HEK293 (cell line): ENCODE data around the gene CTNNA2.

Experiments
- CTCF ChIA-PET: fragments of 350-600 bp; formaldehyde crosslinking; extraction: SDS; loops from one replicate; lab custom pipeline; 2021; ENCODE audit warnings: antibody characterized with exemption; lab: Yijun Ruan, JAX
- POLR2A ChIA-PET: fragments of 300-600 bp; formaldehyde crosslinking; extraction: SDS; loops from one replicate; lab custom pipeline; 2020; ENCODE audit warnings: antibody characterized with exemption, inconsistent platforms; lab: Yijun Ruan, JAX
- H3K27ac ChIP-seq: fragments of 200-500 bp; sonication (Bioruptor generic); 2 replicates; pipeline ENCODE4 v1.5.1; 2014; ENCODE audit warnings: low read depth, low read length, control low read depth, inconsistent platforms; ENCODE audit errors: extremely low read depth
- H3K36me3 ChIP-seq, 2 experiments: fragments of 200-500 bp in 1 of 2; sonication (Bioruptor generic) in 1 of 2; 1 replicate in 1 of 2; 2 replicates in 1 of 2; pipeline ENCODE4 v1.5.1; 2014 to 2017; ENCODE audit warnings: inconsistent platforms in 2 of 2, low read length in 2 of 2; ENCODE audit not compliant: control insufficient read depth in 2 of 2, insufficient read depth in 1 of 2
- H3K4me1 ChIP-seq: fragments of 200-500 bp; sonication (Bioruptor generic); 2 replicates; pipeline ENCODE4 v1.5.1; 2014; ENCODE audit warnings: mild to moderate bottlenecking, low read length, inconsistent platforms; ENCODE audit not compliant: control insufficient read depth, insufficient read depth
- H3K4me3 ChIP-seq: 2 replicates; pipeline ENCODE4 v1.5.1; 2011; ENCODE audit warnings: low read depth, mild to moderate bottlenecking, control low read depth, low read length, moderate library complexity
- H3K9me3 ChIP-seq: fragments of 200-500 bp; sonication (Bioruptor generic); 2 replicates; pipeline ENCODE4 v1.5.1; 2014; ENCODE audit warnings: low read depth, low read length, inconsistent platforms; ENCODE audit not compliant: control insufficient read depth, insufficient read depth
- BCL11A ChIP-seq: fragments of 450-650 bp; formaldehyde crosslinking; IDR thresholded peaks from 2 replicates; pipeline ENCODE4 v1.5.1; 2016; ENCODE audit warnings: low read depth, missing biosample characterization, missing genetic modification characterization
- BCL11B ChIP-seq: fragments of 450-650 bp; formaldehyde crosslinking; IDR thresholded peaks from 2 replicates; pipeline ENCODE4 v1.5.1; 2016; ENCODE audit warnings: low read depth, missing biosample characterization, missing genetic modification characterization
- EGR2 ChIP-seq: fragments of 450-650 bp; formaldehyde crosslinking; IDR thresholded peaks from 2 replicates; pipeline ENCODE4 v1.5.1; 2016; ENCODE audit warnings: low read depth, missing biosample characterization, missing genetic modification characterization
- GLI2 ChIP-seq: fragments of 450-650 bp; formaldehyde crosslinking; IDR thresholded peaks from 2 replicates; pipeline ENCODE4; 2017; ENCODE audit warnings: missing biosample characterization, missing genetic modification characterization, low read depth, borderline replicate concordance
- GLI4 ChIP-seq: fragments of 450-650 bp; formaldehyde crosslinking; IDR thresholded peaks from 2 replicates; pipeline ENCODE4 v1.5.1; 2016; ENCODE audit warnings: missing biosample characterization, missing genetic modification characterization
- KLF10 ChIP-seq: fragments of 450-650 bp; IDR thresholded peaks from 2 replicates; pipeline ENCODE4 v1.5.1; 2018; ENCODE audit warnings: missing biosample characterization, mild to moderate bottlenecking, missing genetic modification characterization
- MEIS1 ChIP-seq: sonication (generic); formaldehyde crosslinking; IDR thresholded peaks from 2 replicates; pipeline ENCODE4 v1.8.1; 2022; ENCODE audit warnings: missing genetic modification reagents, mild to moderate bottlenecking, borderline replicate concordance
- TSHZ1 ChIP-seq: fragments of 450-650 bp; formaldehyde crosslinking; IDR thresholded peaks from 2 replicates; pipeline ENCODE4 v1.5.1; 2016; ENCODE audit warnings: missing biosample characterization, missing genetic modification characterization, borderline replicate concordance
- WT1 ChIP-seq: fragments of 450-650 bp; formaldehyde crosslinking; IDR thresholded peaks from 2 replicates; pipeline ENCODE4 v1.5.1; 2016; ENCODE audit warnings: missing biosample characterization, missing genetic modification characterization
- ZNF133 ChIP-seq: fragments of 450-650 bp; formaldehyde crosslinking; IDR thresholded peaks from 2 replicates; pipeline ENCODE4 v1.5.1; 2016; ENCODE audit warnings: missing biosample characterization, missing genetic modification characterization
- ZNF146 ChIP-seq: fragments of 450-650 bp; formaldehyde crosslinking; IDR thresholded peaks from 2 replicates; pipeline ENCODE4 v1.5.1; 2016; ENCODE audit warnings: missing biosample characterization, missing genetic modification characterization
- ZNF155 ChIP-seq: fragments of 450-650 bp; formaldehyde crosslinking; IDR thresholded peaks from 2 replicates; pipeline ENCODE4 v1.5.1; 2016; ENCODE audit warnings: missing biosample characterization, missing genetic modification characterization
- ZNF184 ChIP-seq: fragments of 450-650 bp; IDR thresholded peaks from 2 replicates; pipeline ENCODE4 v1.5.1; 2018; ENCODE audit warnings: missing biosample characterization, mild to moderate bottlenecking, missing genetic modification characterization
- ZNF266 ChIP-seq: fragments of 450-650 bp; formaldehyde crosslinking; IDR thresholded peaks from 2 replicates; pipeline ENCODE4 v1.5.1; 2016; ENCODE audit warnings: missing biosample characterization, missing genetic modification characterization, low read depth
- ZNF350 ChIP-seq: fragments of 450-650 bp; formaldehyde crosslinking; IDR thresholded peaks from 2 replicates; pipeline ENCODE4 v1.5.0; 2017; ENCODE audit warnings: missing biosample characterization, mild to moderate bottlenecking, missing genetic modification characterization
- ZNF394 ChIP-seq: fragments of 450-650 bp; formaldehyde crosslinking; IDR thresholded peaks from 2 replicates; pipeline ENCODE4 v1.5.1; 2016; ENCODE audit warnings: missing biosample characterization, missing genetic modification characterization, mild to moderate bottlenecking, moderate library complexity, borderline replicate concordance
- ZNF488 ChIP-seq: fragments of 450-650 bp; formaldehyde crosslinking; IDR thresholded peaks from 2 replicates; pipeline ENCODE4 v1.5.1; 2016; ENCODE audit warnings: missing biosample characterization, missing genetic modification characterization
- ZNF596 ChIP-seq: fragments of 450-650 bp; IDR thresholded peaks from 2 replicates; pipeline ENCODE4 v1.5.0; 2018; ENCODE audit warnings: missing biosample characterization, mild to moderate bottlenecking, missing genetic modification characterization, moderate library complexity
- ZNF707 ChIP-seq: fragments of 450-650 bp; formaldehyde crosslinking; IDR thresholded peaks from 2 replicates; pipeline ENCODE4 v1.5.1; 2016; ENCODE audit warnings: missing biosample characterization, missing genetic modification characterization
- ZNF747 ChIP-seq: fragments of 450-650 bp; formaldehyde crosslinking; IDR thresholded peaks from 2 replicates; pipeline ENCODE4 v1.5.1; 2016; ENCODE audit warnings: missing biosample characterization, missing genetic modification characterization
- ZNF76 ChIP-seq: fragments of 450-650 bp; formaldehyde crosslinking; IDR thresholded peaks from 2 replicates; pipeline ENCODE4; 2016; ENCODE audit warnings: low read depth, missing biosample characterization, missing genetic modification characterization, borderline replicate concordance
- ZNF843 ChIP-seq: fragments of 450-650 bp; formaldehyde crosslinking; IDR thresholded peaks from 2 replicates; pipeline ENCODE4 v1.5.1; 2016; ENCODE audit warnings: missing biosample characterization, missing genetic modification characterization
- ZSCAN16 ChIP-seq: fragments of 450-650 bp; formaldehyde crosslinking; IDR thresholded peaks from 2 replicates; pipeline ENCODE4 v1.5.1; 2016; ENCODE audit warnings: missing biosample characterization, missing genetic modification characterization
- TF ChIP-seq, protein P1 (sequence below): fragments of 450-650 bp; formaldehyde crosslinking; IDR thresholded peaks from 2 replicates; pipeline ENCODE4 v1.5.1; 2017; ENCODE audit warnings: missing biosample characterization, missing genetic modification characterization

CTNNA2 gene

GRCh38 chr2:79776461-79776860, 263.6 kb downstream of the CTNNA2 start:
- no peaks in the 10 kb centered on the region for H3K4me1 ChIP-seq
- no peaks in the 10 kb centered on the region for H3K9me3 ChIP-seq
- H3K4me3 ChIP-seq, result no peak overlapping the region
- no peak overlapping the region for H3K27ac ChIP-seq
- TF ChIP-seq EGR2 (tag by site-specific recombination), result no peak
- POLR2A ChIA-PET, result no interaction called here
- H3K36me3 ChIP-seq, result no peaks in the 10 kb centered on the region
- CTCF ChIA-PET, result no interaction called here

GRCh38 chr2:79780781-79781180, 267.9 kb downstream of the CTNNA2 start:
- CTCF ChIA-PET, result interaction anchor here (0.6 kb wide), 1 partner anchor 256 kb away, joined by 4 read pairs; no protein-coding TSS in a partner anchor
- Histone ChIP-seq H3K27ac (no peak overlapping the region), H3K36me3 (no peaks in the 10 kb centered on the region), H3K4me3 (no peak overlapping the region), H3K9me3 (no peaks in the 10 kb centered on the region), H3K4me1 (no peaks in the 10 kb centered on the region)
- no peak for TF ChIP-seq ZNF843 (tag by site-specific recombination)
- TF ChIP-seq ZNF133 (tag by site-specific recombination), result no peak
- TF ChIP-seq ZNF747 (tag by site-specific recombination), result no peak
- no peak for TF ChIP-seq ZNF266 (tag by site-specific recombination)
- TF ChIP-seq WT1, result no peak
- POLR2A ChIA-PET, result no interaction called here

GRCh38 chr2:79782576-79783452, 270.0 kb downstream of the CTNNA2 start:
- no peaks in the 10 kb centered on the region for H3K36me3 ChIP-seq
- H3K4me1 ChIP-seq, result no peaks in the 10 kb centered on the region
- H3K9me3 ChIP-seq, result no peaks in the 10 kb centered on the region
- POLR2A ChIA-PET, result no interaction called here
- CTCF ChIA-PET, result interaction anchor here (0.6 kb wide), 1 partner anchor 101 kb away, joined by 3 read pairs; no protein-coding TSS in a partner anchor
- H3K27ac ChIP-seq, result no peak overlapping the region
- H3K4me3 ChIP-seq, result no peak overlapping the region
- no peak for TF ChIP-seq ZSCAN16 (tag by site-specific recombination)
- TF ChIP-seq ZNF146 (tag by site-specific recombination), result no peak
- no peak for TF ChIP-seq TSHZ1 (tag by site-specific recombination)
- TF ChIP-seq ZNF76 (tag by site-specific recombination), result no peak
- TF ChIP-seq ZNF184 (tag by site-specific recombination), result no peak
- no peak for TF ChIP-seq GLI2 (tag by site-specific recombination)
- no peak for TF ChIP-seq BCL11B
- TF ChIP-seq GLI4 (tag by site-specific recombination), result no peak
- TF ChIP-seq ZNF350 (tag by site-specific recombination), result no peak
- TF ChIP-seq, protein P1, sequence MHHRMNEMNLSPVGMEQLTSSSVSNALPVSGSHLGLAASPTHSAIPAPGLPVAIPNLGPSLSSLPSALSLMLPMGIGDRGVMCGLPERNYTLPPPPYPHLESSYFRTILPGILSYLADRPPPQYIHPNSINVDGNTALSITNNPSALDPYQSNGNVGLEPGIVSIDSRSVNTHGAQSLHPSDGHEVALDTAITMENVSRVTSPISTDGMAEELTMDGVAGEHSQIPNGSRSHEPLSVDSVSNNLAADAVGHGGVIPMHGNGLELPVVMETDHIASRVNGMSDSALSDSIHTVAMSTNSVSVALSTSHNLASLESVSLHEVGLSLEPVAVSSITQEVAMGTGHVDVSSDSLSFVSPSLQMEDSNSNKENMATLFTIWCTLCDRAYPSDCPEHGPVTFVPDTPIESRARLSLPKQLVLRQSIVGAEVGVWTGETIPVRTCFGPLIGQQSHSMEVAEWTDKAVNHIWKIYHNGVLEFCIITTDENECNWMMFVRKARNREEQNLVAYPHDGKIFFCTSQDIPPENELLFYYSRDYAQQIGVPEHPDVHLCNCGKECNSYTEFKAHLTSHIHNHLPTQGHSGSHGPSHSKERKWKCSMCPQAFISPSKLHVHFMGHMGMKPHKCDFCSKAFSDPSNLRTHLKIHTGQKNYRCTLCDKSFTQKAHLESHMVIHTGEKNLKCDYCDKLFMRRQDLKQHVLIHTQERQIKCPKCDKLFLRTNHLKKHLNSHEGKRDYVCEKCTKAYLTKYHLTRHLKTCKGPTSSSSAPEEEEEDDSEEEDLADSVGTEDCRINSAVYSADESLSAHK, result no peak
- TF ChIP-seq BCL11A (tag by site-specific recombination), result no peak
- TF ChIP-seq ZNF707 (tag by site-specific recombination), result no peak
- TF ChIP-seq ZNF394 (tag by site-specific recombination), result no peak
- TF ChIP-seq ZNF488, result no peak
- no peak for TF ChIP-seq ZNF596 (tag by site-specific recombination)
- TF ChIP-seq ZNF155 (tag by site-specific recombination), result no peak
- TF ChIP-seq MEIS1, result no peak
- no peak for TF ChIP-seq KLF10
